GM19467 (cell line): ENCODE results near the gene PRSS56.

Source experiments
- ATAC-seq: cut with Tn5 transposase; IDR thresholded peaks from one replicate; pipeline ENCODE4 v1.9.1; 2021; ENCODE audit warnings: mild to moderate bottlenecking, moderate library complexity; ENCODE audit not compliant: unreplicated experiment

The PRSS56 gene

DNA sequence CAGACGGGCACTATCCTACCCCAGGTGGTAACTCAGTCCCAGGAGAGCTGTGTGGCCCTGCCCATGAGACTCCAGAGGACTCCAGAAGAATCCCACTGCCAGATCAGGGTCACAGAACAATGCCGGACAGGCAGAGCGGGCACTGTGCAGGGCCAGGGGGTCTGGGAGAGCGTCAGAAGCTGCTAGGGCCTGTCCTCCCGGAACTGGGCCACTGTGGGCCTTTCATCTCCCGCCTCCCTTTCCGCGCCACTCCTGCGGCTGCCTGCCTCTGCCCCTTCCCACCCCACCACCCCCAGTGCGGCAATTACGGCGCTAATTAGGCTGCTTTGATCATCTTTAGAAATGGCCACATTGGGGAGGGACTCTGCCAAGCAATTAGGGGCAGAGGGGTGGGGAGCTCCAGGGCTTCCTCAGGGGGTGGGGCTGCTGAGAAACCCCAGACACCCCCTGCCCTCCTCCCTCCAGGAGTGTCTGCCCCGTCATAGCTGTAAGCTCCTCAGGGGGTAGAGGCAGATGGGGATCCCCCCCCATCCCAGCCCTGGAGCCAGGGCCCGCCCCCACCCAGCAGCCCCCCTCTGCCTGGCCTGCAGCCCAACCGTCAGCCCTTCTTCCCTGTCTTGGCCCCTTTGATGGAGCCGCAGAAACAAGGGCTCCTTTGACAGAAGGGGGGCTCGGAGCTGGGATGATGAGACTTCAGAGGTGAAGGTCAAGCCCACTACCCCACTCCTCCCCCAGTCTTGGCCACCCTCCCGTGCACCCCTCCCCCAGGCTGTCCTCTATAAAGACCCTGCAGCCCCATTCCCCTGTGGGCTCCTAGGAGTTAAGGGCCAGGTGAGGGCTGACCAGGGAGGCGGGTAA is at the start of gene PRSS56:
Gene PRSS56 (plus strand): TSS at position 808 of the 858 bp plus-strand sequence. CDS start 211 bp downstream, outside the sequence.
- ATAC-seq, result no peak

DNA sequence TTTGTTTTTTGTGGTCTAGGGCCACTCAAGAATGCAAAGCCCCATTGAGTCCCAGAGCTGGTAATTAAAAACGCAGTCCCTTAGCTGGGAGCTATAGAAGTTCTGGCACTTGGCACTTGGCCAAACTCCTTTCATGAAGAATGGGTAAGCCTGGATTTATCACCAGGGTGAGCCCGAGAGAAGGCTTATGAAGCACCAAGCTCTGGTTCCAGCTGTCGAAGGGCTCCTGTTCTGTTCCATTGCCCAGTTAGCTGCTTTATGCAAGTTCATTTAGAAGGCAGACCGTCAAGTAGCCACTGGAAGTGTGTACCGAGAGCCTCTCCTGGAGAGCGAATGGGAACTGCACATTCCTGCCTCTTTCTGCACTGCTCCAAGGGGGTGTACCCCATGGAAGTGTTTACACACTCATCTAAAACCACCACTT is 46.7 kb upstream of the PRSS56 start:
- ATAC-seq, result no peak

DNA sequence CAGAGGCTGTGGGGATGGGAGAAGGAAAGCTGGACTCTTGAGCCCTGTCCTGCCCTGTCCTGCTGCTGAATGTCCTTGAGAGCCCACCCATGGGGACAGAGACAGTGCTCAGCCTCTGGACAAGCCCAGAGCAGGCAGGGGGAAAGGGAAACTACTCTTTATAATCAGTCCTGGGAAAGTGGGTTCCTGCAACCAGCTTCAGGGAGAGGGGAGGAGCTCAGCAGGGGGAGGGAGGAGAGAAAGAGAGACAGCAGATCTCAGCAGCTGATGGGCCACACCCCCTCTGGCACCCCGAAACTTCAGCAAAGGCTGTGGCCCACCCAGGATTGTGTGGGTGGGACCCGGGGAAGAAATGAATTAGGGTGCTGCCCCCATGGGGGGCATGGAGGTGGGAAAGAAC is 44.1 kb upstream of the PRSS56 start:
- no peak for ATAC-seq

DNA sequence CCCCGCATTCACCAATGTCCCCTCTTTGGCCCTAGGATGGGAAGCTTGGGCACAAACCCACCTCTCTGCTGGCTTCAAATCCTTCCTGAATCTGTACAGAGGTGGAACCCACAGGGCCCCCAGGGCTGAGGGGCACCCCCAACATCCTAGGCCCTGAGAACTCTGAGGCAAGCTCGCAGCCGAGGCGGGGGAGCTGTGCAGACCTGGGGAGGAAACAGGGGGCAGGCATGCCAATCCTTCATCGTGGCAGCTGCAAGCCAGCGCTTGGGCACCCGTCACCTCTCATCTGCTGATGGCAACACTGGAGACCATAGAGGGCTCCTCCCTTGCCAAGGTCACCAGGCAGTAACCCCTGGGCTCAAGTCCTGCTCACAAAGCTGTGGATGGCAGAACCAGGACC is 43.4 kb upstream of the PRSS56 start:
- no peak for ATAC-seq

DNA sequence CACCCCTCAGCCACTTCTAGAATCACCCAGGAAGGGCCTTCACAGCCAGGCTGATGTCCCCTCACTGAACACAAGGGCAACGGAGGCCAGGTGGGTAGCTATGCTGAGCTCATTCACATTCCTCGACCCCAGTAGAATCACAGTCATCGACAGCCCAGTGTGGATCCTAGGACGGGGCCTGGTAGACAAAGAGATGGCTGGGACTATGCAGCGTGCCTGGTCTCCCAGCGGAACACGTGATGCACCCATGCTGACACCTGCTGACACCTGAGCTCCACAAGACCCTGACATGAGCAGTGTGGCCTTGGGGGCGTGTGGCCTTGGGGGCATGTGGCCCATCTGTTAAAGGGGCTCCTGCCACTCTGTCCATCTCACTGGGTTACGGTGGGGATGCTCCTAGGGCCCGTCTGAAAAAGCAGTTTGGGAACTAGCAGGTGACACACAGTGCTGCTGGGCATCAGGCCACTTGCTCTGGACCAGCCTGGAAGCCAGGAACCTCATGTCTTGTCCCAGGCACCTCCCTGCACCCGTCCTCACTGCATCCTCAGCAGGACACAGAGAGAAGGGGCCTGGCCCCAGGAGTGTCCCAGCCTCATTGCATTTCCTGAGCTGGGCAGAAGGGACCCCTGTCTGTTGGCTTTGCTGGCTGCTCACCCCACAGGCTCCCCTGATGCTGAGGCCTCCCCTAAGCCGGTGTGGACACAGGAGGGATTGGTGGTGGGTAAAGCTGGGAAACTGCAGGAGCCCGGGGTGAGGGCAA is 42.3 kb upstream of the PRSS56 start:
- no peak for ATAC-seq

DNA sequence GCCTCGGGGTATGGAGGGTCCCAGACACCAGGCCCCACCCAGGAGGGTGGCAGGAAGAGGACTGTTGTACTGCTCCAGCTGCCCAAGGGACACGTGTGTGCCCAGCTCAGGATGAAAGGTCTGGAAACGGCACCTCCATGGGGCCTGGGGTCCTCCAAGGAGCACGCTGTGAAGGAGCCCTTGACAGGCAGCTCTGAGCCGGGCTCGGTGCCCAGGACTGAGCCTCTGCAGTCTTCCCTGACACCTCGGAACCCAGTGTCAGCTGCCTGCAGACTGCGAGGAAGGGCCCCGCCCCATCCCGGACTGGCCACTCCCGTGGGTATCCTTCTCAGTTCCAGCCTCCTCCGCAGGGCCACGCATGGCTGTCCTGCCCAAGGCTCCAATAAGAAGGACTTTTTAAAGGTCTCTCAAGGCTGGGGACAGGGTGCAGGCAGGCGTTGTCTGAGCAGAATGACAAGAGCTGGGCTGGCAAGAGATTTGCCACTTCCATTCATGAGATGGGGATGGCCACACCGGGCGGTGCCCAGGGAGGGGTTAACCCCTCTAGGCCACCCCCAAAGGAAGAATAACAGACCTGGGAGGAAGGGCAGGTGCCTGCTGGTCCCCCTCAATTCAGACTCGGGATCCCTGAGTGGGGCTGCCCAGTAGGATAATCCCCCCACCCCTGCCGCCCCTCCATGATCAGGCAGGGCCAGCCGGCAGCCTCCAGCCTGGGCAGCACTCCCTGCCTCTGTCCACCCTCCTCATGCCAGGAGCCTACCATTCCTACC is 41.4 kb upstream of the PRSS56 start:
- ATAC-seq, result no peak

DNA sequence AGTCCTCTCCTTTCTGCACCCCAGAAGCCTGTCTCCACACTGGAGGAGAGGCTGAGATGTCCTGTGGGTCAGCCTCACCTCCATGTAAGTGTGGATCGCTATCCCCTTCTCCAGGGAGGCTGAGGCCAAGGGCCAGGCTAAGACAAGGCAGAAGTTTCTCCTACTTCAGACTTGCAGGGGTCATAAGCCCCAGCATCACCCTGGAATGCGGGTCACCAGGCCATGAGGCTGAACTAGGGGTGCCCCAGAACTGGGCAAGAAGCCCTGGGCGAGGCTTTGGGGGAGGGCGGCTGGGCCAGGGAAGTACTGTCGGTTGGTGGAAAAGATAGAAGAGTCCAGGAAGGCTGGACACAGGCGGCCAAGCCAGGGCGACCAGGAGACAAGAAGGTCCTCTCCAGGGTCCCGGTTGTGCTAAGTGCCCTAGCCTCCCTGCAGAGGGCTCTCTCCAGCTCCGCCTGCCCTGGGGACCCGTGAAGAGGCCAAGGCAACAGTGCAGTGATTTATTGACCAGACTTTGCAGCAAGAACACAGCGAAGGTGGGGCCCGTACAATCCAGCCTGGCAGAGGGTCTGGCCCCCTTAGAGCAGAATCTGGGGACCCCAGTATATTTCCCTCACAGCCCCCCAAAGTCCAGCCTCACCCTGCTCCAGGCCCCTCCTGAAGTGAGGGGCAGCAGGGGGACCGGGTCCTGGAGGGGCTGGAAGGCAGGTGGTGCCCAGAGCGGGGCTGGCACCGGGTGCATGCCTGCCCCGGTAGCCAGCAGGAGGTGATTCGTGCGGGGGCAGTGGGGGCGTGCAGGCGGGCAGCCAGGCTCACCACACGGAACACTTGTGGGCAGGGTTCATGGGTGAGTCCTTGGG is 40.6 kb upstream of the PRSS56 start:
- ATAC-seq, result no peak

DNA sequence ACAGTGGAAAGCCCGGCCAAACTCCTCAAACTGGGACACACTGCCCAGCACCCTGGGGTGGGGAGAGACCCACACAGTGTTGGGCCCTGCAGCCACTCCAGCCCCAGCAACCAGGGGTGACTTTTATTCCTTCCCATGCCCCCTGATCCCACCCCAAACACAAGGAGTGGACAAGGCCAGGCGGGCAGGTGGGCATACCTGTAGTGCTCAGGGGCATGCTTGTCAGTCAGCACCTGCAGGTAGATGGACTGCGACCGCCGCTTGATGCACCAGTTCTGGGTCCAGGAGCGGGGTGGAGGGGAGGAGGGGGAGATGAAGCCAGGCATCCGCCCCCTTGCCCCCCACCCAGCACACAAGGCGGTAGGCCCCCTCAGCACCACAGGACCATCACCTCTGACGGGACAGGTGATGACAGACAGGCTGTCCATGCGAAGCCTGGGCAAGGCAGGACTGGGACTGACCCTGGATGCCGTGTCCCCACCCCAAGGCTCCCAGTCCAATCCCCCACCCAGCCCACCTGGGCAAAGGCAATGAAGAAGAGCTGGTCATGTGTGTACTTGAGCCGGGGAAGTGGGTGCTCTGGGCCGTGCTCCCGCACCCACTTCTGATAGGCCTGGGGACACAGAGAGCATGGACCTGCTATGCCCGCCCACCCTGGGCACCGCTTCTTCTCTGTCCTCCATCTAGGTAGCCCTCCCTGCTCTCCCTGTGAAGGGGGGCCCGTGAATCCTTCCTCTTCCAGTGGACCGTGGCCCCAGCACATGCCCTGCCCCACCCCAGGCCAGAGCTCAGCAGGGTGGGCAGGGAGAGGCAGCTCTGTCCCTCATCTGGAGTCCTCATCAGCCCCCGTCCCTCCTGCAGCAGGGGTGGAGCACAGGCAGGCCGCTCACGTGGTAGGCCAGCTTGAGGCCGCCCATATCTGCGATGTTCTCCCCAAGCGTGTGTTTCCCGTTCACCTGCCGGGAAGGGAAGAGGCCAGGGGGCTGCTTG is 39.7 kb upstream of the PRSS56 start:
- ATAC-seq, result no peak

DNA sequence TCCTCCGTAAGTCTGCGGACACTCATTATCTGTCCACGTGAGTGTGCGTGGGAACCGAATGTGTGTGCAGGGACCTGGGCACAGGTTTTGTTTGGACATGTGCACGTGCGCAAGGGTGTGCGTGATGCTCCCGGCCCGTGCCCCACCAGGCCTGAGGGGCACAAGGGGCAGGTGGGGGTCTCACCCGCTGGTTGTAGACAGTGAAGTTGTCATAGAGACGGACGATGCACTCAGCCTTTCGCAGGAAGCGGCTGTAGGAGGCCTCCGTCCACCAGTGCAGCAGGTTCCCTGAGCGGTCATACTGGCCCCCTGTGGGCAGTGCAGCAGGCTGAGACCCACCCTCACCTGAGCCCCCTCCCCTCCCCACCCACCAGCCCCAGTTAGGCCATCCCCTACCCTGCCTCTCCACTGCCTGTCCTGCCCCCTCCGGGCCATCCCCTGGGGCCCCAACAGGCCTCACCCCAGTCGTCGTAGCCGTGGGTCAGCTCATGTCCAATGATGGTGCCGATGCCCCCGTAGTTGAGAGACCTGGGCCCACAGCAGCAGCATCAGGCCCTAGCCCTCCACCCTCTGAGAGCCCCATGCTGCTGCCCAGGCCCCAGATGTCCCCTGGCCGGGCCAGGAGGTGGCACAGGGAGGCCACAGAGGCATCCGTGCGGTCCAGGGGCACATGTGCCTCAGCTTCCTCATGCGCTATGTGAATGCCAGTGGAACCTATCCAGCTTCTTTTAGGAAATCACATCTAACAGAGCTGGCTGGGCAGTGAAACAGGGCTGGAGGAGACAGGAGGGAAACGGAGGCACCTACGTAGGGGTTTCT is 38.7 kb upstream of the PRSS56 start:
- no peak for ATAC-seq

DNA sequence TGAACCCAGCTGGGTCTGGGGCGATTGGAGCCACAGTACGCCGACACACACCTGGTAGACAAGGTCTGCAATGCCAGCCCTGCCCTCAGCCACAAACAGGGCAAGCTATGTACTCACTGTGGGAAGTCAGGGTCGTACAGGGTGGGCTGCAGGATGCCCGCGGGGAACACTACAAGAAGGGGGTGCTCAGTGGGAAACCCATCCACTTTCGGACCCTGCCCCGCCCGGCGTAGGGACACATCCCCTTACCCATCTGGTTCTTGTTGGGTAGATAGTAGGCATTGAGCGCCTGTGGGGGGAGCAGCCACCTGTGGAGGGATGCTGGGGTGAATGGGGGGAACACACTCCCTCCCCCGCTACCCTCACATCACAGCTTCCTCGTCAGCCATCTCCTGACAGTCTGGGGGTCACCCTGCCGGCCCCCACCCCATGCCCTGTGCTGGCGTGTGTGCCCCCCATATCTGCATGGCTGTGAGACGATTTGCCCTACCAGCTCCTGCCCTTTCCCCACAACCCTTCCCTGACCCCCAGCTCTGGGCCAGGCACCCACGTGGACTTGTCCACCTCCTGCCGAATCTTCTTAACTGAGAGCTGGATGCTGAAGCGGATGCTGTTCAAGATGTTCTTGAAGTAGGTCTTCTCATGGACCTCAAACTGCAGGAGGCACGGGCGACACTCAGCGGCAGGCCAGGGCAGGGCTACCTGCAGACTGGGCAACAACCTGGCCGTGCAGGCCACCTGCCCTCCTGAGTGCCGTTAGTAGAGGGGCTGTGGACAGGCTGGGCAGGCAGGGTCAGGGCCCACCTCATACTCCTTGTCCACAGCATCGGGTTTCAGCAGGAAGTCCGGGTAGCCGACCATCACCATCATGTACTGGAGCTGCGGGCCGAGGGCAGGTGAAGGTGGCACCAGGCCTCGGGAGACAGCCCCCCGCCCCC is 37.6 kb upstream of the PRSS56 start:
- no peak for ATAC-seq

DNA sequence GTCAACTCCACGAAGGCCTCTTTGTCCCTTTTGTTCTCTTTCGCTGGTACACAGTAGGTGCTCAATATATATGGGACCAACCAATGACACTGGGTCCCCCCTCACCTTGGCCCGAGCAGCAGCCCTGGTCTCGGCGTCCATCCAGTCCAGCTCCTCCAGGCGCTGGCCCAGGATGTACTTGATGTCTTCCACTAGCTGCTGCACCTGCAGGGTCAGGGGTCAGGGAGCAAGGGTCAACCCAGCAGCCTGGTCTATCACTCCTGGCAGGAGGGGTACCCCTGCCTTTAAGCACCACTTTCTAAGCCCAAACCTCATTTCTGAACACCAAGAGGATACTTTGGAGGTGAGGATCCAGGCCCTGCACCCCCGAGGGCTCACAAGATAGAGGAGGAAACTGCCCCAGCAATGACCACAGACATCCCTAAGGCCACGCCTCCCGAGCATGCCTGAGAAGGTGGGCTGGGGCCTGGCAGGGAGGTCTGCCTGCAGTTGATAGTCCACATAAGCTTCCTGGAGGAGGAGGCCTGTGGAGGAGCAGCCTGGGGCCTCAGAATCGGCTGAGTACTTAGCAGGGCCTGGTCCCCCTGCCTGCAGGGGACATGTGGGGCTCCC is 36.8 kb upstream of the PRSS56 start:
- ATAC-seq, result no peak

DNA sequence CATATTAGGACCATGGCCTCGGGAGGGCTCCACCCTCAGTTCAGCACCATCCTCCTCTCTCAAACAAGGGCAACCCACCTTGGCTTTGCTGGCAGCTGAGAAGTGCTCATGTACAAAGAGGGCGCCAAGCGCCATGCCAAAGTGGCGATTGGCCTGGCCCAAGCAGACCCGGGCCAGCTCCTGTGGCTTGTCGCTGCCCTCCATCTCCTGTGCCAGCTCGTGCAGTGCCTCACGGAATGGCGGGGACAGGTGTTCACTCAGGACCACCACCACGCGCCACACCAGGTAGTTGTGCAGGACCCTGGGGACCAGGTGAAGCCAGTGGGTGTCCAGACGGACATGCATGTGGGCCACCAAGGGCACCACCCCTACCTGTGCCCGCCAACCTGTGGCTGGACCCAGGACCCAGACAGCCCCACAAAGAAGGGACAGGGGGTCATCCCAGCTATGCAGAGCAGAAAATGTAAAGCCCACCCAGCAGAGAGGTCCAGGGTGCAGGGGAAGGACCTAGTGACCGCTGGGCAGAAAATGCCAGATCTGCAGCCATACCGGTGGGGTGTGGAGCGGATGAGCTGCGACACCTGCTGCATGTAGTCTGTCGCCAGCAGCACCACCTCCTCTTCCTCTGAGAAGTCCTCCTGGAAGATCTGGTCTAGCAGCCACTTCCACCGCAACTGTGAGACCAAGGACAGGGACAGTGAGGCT is 36.1 kb upstream of the PRSS56 start:
- ATAC-seq, result no peak

DNA sequence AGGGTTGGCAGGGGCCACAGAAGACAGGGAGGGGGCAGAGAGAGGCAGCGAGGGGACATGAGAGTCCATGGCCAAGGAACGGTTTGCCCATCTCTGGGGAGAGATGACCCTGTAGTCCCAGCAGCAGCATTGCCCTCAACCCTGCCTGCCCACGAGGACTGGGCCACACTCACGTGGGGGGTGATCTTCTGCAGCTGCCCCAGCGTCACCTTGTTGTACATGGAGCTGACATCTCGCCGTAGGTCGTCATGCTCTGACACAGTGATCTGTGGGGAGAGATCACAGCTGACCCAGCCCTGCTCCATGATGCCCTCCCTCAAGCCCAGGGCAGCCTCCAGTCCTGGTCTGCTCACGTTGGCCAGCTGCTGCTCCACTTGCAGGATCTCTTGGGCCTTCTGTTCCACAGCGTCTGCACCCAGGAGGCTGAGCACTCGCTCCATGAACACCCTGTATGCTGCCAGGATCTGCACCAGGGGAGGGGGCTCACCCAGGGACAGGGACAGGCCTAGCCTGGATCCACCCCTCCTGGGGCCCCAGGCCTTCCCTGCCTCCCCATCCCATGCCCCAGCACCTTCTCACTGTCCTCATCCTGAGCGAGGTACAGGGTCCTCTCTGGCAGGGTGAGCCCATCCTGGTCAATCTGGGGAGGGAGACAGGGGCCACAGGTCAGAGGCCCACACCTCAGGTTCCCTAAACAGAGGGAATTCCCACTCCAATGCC is 35.4 kb upstream of the PRSS56 start:
- no peak for ATAC-seq

DNA sequence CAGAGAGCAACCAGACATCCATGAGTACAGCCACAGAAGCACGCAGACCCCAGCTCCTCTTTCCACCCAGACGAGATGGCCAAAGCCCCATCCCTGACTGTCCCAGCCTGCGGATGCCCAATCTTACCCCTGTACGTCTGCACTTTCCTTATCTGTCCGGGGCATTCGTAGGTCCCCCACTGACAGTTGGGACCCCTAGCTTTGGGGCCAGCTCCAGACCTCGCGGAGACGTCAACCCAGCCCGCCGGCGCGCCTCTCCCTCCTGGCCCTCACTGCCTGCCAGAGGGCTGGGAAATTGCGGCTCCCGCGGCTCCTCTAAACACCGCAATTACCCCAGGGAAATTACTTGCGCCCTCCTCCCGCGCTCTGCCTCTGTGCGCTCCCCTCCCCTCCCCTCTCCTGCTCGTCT is 34.8 kb upstream of the PRSS56 start:
- ATAC-seq, result no peak

DNA sequence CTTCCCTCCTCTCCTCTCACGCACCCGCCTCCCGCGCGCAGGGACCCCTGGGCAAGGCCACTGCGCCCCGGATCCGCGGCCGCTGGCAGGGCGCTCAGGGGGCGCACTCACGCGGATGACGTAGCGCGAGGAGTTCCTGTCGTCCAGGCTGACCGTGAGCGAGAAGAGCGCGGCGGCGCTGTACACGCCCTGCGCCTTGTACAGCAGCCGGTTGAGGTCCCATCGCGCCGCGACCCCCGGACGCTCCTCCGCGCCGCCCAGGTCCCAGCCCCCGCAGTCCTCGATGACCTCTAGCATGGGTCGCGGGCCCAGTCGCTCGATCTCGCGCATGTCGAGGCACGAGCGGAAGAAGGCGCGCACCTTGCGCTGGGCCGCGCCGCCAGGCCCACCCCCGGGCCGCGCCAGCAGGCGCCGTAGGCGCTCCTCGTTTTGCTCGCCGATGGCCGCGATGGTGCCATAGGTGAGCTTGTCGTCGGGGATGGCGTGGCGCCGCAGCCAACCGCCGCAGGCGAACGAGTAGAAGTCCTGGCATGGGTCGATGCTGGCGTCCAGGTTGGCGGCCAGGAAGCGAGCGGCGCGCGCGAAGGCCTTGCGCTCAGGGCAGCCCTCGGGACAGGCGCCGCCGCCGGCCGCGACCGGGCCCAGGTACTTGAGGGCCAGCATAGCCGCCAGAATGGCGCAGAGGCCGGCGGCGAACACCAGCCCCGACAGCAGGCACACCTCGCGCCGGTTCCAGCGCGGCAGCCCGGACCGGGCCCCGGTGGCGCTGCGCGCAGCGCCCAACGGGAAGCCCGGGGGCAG is 34.2 kb upstream of the PRSS56 start:
- ATAC-seq, result no peak
